Measurements from ENCODE around the gene SMIM24.

SMIM24 gene

DNA sequence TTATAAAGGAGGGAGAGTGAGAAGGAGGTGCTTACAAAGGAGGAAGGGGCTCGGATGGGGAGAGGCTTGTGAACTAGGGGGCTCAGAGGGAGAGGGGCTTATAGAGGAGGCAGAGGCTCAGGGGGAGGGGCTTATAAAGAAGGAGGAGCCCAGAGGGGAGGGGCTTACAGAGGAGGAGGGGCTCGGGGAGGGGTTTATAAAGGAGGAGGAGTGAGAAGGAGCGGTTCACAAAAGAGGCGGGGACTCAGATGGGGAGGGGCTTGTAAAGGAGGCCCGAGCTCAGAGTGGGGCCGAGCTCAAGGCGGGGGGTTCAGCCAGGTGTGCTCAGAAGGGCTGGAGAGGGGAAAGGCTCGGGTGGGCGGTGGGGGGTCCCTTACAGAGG lies 500 bp downstream of the SMIM24 start:
- no peak overlapping the region for H3K4me3 ChIP-seq (ENCODE audit: low read depth, low read length)
- TF ChIP-seq, protein P1, sequence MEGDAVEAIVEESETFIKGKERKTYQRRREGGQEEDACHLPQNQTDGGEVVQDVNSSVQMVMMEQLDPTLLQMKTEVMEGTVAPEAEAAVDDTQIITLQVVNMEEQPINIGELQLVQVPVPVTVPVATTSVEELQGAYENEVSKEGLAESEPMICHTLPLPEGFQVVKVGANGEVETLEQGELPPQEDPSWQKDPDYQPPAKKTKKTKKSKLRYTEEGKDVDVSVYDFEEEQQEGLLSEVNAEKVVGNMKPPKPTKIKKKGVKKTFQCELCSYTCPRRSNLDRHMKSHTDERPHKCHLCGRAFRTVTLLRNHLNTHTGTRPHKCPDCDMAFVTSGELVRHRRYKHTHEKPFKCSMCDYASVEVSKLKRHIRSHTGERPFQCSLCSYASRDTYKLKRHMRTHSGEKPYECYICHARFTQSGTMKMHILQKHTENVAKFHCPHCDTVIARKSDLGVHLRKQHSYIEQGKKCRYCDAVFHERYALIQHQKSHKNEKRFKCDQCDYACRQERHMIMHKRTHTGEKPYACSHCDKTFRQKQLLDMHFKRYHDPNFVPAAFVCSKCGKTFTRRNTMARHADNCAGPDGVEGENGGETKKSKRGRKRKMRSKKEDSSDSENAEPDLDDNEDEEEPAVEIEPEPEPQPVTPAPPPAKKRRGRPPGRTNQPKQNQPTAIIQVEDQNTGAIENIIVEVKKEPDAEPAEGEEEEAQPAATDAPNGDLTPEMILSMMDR (IDR thresholded peaks at IDR 0.05; ENCODE audit: low read depth, low read length), result no peak

GRCh38 chr19:3479177-3479833 lies 1.0 kb downstream of the SMIM24 start:
- TF ChIP-seq, protein P1 (IDR thresholded peaks at IDR 0.05; ENCODE audit: low read depth, low read length), result no peak
- no peak overlapping the region for H3K4me3 ChIP-seq (ENCODE audit: low read depth, low read length)

DNA sequence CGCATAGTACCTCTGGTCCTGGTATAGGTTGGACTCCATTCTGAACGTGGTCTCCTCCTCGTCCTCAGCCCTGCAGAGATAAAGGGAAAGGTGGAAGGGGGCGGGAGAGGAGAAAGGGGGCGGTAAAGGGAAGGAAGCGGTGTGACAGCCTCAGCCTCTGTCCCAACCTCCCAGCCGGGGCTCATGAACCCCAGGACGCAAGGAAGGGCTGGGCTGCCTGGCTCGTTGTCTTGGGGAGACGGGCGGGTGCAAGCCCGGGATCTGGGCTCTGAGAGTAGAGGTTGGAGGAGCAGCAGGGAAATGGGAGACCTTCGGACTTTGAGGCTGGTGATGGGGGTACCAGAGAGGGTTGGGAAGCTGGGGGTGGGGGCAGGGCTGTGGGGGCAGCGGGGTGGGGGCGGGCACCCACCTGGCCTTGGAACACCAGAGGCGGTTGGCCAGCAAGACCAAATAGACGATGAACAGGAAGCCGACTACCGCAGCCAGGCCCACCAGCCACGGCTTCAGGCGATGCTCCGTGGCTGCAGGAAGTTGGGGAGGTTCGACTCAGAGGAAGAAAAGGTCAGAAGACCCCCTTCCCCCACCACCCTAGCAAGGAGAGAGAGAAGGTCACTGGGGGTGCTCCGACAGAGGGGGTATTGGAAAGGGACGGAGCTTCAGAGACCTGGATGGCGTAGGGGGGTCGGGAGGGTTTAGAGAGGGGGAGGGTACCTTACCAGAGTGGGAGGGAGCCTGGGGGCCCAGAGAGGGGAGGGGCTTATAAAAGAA lies 1.7 kb downstream of the SMIM24 start:
- TF ChIP-seq, protein P1 (IDR thresholded peaks at IDR 0.05; ENCODE audit: low read depth, low read length), result no peak
- H3K4me3 ChIP-seq (ENCODE audit: low read depth, low read length), result no peak overlapping the region

- TF ChIP-seq, protein P1 (IDR thresholded peaks at IDR 0.05; ENCODE audit: low read depth, low read length), result no peak
- H3K4me3 ChIP-seq (ENCODE audit: low read depth, low read length), result no peak overlapping the region
Observed at GRCh38 chr19:3477951-3478350, 2.4 kb downstream of the SMIM24 start.

GRCh38 chr19:3477506-3477905 lies 2.8 kb downstream of the SMIM24 start:
- TF ChIP-seq, protein P1 (IDR thresholded peaks at IDR 0.05; ENCODE audit: low read depth, low read length), result no peak
- no peak overlapping the region for H3K4me3 ChIP-seq (ENCODE audit: low read depth, low read length)

GRCh38 chr19:3476830-3477229 lies 3.5 kb downstream of the SMIM24 start:
- H3K4me3 ChIP-seq (ENCODE audit: low read depth, low read length), result no peak overlapping the region
- TF ChIP-seq, protein P1 (IDR thresholded peaks at IDR 0.05; ENCODE audit: low read depth, low read length), result no peak

DNA sequence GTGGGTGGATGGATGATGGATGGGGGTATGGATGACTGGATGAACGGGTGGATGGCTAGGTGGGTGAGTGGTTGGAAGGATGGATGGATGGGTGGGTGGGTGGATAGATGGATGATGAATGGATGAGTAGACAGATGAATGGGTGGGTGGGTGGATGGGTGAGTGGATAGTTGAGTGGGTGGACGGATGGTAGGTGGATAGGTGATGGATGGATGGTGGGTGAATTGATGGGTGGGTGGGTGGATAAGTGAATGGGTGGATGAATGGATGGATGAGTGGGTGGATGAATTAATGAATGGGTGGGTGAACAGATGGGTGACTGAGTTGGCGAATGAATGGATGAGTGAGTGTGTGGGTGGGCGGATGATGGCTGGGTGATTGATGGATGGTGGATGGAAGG lies 4.9 kb downstream of the SMIM24 start:
- TF ChIP-seq, protein P1 (IDR thresholded peaks at IDR 0.05; ENCODE audit: low read depth, low read length), result no peak
- no peak overlapping the region for H3K4me3 ChIP-seq (ENCODE audit: low read depth, low read length)

All from WI38 (cell line).